ENCODE results near the gene DPH3.

Gene DPH3

DNA sequence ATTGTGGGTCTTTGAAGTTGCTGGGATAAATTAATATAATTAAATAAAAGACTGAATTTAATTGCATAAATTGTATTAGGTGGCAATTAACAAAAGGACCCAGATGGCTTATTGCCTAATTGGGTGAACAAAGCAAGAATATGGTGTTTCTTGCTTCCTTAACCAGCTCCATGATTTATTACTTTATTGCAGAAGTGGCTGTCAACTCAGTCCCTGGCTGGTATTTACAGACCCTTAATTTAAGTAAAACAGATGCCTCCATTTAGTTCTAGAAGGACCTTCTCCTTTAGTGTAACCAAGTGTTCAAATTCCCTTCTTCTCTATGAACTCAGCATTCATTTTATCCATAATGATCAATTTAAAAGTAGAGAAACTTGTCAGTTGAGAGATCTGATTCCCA, 35.1 kb downstream of the DPH3 start:
- no peak for DNase-seq

DNA sequence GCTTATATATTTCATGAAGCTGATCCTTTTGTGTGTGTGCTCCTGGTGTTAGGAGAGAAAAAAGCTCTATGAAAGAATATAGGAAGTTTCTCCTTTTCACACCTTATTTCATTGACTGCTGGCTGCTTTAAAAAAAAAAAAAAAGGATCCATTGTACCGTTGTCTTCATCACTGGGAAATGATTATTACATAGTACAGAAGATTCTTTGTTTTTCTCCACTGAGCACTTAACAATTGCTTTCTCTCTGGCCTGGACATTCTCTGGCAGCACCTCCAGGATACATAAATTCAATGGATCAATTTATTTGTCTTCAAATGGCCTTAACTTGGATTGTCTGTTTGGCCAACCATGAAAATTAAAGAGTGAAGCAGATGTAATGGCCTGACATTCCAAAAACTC, 37.2 kb downstream of the DPH3 start:
- DNase-seq = no peak

DNA sequence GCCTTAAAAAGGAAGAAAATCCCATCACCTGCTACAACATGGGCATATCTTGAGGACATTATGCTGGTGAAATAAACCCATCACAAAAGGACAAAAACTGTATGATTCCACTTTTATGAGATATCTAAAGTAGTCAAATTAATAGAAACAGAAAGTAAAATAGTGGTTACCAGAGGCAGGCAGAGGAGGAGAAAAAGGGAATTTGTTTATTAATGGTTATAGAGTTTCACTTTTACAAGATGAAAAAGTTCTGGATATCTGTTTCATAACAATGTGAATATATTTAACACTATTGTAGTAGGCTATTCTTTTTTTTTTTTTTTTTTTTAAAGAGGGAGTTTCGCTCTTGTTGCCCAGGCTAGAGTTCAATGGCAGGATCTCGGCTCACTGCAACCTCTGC, 40.4 kb downstream of the DPH3 start:
- DNase-seq = no peak

DNA sequence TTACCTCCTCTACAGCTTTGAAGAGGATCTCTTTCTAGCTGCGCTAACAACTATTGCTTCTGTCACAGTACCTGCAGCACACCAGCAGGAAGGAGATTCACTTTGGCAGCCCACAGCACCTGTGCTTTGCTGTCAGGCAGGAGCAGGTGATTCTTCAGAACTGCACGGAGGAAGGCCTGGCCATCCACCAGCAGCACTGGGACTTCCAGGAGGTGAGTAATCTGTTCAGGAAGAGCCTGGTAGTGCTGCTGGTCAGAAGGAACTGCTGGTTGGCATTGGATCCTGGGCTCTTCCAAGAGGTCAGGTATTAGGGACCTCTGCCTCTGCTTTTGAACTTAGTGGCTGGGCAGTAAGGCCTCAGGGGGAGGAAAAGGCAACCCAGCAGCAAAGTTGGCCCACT, 42.2 kb downstream of the DPH3 start:
- no peak for DNase-seq

DNA sequence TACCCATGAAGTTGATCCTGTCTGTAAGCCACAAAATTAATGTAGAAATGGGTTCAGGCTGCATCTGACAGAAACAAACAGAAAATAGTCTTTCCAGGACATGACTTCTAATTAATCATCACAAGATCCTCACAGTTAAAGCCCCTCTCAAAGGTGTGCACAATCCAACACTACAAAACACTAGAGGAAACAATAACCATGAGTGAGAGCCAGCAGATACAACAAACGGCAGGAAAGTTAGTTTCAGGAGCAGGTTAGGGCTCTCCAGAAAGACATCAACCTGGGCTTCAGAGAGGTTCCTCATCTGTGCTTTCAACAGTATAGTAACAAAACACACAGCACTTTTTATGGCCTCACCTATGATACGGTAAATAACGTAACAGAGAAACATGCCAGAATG, 42.8 kb downstream of the DPH3 start:
- no peak for DNase-seq

DNA sequence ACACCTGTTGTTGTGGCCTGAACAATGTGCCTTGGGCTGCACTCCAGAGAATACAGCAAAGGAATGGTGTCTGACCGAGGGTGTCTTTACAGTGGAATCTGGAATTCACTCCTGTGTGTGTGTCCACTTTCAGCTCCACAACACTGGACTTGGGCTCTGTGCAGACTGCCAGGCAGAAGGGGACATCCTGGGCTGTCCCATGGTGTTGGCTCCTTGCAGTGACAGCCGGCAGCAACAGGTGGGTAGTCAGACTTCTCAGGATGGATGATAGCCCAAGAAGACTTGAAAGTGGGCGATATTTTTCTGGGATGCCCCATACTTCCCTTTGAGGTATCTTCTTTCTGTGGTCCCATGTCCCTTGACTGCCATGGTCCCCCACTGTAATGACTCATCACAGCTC, 45.0 kb downstream of the DPH3 start:
- no peak for DNase-seq

DNA sequence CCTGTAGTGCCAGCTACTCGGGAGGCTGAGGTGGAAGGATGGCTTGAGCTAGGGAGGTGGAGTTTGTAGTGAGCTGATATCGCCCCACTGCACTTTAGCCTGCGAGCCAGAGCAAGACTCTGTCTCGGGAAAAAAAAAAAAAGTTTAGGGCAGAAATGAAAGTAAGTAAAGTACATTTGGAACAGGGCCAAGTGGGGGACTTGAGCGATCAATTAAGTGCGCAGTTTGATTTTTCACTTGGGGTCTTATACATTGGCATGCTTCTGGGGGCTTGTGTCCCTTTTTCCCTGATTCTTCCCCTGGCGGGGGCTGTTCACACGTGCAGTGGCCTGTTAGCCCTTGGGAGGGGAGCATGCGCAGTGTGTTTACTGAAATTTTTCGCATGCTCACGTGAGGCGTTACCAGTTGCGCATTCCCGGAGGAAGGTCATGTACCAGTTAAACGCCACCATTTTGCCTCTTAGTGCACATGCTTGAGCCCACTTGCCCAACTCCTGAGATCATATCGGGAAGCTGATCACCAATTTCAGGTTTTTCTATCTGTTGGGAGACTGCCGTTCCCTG, 48.3 kb downstream of the DPH3 start:
- no peak for DNase-seq

DNA sequence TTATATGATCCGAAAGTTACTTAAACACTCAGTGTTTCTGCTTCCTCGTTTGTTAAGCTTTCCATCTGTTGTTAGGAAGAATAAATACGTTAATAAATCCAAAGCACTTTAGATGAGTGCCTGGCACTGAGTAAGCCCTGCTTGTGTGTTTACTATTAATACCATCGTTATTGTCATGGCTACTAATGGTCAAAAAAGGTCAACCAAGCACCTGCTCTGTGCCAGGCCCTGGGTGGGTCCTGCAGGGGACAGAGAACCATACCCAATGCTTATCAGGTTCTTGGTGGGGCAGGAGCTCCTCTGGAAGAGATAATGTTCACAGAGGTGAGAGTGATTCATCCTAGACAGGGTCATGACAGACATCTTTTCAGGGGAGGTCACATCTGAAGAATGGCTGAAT, 50.4 kb downstream of the DPH3 start:
- DNase-seq = no peak

DNA sequence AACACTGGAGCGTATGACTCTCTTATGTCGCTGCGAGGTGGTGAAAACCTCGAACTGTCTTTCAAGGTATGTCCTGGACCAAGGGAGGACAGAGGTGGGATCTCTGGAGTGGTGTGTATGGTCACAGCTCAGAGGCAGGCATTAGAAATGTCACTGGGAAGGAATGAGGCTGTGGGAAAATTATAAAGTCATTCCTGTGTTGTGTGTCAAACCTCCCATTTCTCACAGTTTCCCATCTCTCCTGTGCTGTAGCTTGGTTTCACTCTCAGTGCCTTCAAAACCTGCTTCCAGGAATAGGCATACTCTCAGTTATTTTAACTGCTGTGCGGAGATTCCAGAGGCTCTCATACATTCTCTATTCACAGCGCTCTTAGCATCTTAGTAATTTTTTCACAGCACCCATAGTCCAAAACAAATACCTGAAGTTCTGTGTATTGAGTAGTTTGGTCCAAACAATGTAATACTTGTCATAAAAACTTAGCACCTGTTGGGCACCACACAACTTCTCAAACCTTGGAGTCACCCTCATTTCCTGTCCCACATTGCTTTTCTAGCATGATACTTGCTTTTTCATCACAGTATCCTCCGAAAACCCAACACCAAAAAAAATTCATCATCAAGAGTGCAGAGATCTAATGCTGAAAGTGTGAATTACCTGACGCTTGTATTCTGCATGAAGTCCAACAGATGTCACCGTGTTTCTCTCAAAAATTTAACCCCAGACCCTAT, 53.4 kb downstream of the DPH3 start:
- no peak for DNase-seq

Data from inflammatory macrophage (primary cell).